ENCODE results near the gene TMTC4. TPM values are rescaled to one million over a fixed set of nuclear protein-coding genes. Genes with fewer than 3 reads are reported as not detected.
A peak's percentile ranks its signal among the peaks of the same experiment; 100 is the strongest.
"Not testable (repeated sequence)": the region's sequence is repeated elsewhere in the genome, so short reads cannot be mapped to it uniquely, and the experiment has no call there.

TMTC4 gene
- total RNA-seq = 31.6 and 40.5 TPM in 2 replicates

DNA sequence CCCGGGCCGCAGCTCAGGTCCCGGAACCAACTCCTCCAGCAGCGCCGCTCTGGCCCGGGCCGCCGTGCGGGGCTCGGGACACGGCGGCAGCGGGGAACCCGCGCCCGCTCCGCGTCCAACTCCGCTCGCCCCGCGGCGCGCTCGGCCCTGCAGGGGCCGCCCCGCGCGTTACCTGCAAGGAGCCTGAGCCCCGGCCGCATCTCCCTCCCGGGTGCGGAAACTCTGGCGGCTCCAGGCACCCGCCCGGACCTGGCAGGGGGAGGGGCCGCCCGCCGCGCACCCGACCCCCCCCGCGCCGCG, at the start of gene TMTC4:
TSS of gene TMTC4 (minus strand) at position 224 of the 300 bp plus-strand sequence. CDS start 4,433 bp downstream, outside the sequence.
- no peak for DNase-seq (ENCODE audit: low read depth in 2 of 2)

- no peak for DNase-seq (ENCODE audit: low read depth in 2 of 2)
Measured at GRCh38 chr13:100722517-100722916, 47.9 kb upstream of the TMTC4 start.

GRCh38 chr13:100721885-100722512, 47.4 kb upstream of the TMTC4 start:
- peak; percentile 50 to 62 for DNase-seq (ENCODE audit: low read depth in 2 of 2)

- DNase-seq (ENCODE audit: low read depth in 2 of 2) = no peak
Measured at GRCh38 chr13:100715604-100716003, 41.0 kb upstream of the TMTC4 start.

DNA sequence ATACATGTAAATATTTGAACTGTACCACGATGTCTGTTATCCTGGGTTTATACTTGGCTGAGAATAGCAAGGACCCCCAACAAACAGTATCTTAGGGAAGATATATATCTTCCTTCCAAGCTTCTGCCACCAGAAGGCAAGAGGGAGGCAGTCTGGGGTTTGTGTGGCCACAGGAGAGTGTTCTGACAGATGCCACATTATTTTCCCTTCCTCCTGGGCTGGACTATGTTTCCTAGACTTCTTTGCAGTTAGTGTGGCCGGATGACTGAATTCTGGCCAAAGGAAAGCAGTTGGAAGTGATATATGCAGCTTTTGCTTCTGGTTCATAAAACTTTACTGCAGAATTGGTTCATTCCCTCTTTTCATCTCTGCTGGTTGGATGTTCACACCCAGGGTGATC, 39.9 kb upstream of the TMTC4 start:
- DNase-seq (ENCODE audit: low read depth in 2 of 2) = no peak

DNA sequence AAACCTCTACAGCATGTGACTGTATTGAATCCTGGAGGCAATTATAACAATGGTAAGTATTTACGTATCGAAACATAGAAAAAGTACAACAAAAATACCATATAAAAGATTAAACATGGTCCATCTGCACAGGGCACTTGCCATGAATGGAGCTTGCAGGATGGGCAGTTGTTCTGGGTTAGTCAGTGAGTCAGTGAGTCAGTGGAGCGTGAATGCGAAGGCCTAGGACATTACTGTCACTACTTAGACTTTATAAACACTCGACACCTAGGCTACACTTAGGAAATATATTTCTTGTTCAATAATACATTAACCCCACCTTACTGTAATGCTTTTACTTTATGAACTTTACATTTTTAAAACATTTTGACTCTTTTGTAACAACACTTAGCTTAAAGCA, 35.6 kb upstream of the TMTC4 start:
- no peak for DNase-seq (ENCODE audit: low read depth in 2 of 2)

- DNase-seq (ENCODE audit: low read depth in 2 of 2) = no peak
Measured at GRCh38 chr13:100707818-100708740, 33.5 kb upstream of the TMTC4 start.

GRCh38 chr13:100698331-100698730, 23.7 kb upstream of the TMTC4 start:
- DNase-seq (ENCODE audit: low read depth in 2 of 2) = not testable (repeated sequence)

GRCh38 chr13:100695509-100695773, 20.8 kb upstream of the TMTC4 start:
- DNase-seq (ENCODE audit: low read depth in 2 of 2) = no peak

DNA sequence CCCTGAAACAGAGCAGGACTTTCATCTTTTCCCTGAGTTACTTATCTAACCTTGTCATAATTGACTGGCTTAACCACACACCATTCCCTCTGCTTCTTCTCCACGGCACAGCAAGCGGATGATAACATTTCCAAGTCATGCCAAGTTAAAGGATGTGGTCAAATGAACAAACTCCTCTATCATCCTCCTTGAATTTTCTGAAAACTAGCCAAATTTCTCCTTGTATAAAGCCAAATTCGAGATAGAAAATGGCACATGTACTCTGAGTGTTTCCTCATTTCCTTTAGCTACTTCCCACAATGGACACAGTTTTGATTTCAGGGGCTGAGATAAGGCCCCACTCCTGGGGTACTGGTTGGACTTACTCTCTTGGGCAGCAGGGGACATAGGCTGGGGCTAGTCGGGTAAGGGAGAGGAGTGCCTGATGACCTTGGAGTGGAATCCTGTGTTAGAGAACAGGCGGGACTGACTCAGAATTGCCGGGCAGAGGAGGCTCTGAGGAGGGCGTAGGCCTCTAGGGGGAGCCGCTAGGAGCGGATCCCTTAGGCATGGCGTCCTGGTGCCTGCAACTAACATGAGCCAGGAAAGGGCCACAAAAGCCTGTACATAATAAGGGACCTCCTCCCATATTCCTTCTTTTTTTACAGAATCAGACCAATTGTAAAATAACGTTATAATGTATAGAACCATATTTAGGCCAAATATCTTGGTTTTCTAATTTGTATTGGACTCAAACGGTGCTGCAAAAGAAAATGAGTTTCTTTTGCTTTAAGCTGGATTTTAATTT, 20.3 kb upstream of the TMTC4 start:
- peak; percentile 27 to 37 for DNase-seq (ENCODE audit: low read depth in 2 of 2)

- DNase-seq (ENCODE audit: low read depth in 2 of 2) = no peak
Measured at GRCh38 chr13:100689191-100689590, 14.6 kb upstream of the TMTC4 start.

GRCh38 chr13:100680131-100680530, 5.5 kb upstream of the TMTC4 start:
- DNase-seq (ENCODE audit: low read depth in 2 of 2) = no peak

- DNase-seq (ENCODE audit: low read depth in 2 of 2) = not testable (repeated sequence)
Measured at GRCh38 chr13:100677128-100677527, 2.5 kb upstream of the TMTC4 start.

DNA sequence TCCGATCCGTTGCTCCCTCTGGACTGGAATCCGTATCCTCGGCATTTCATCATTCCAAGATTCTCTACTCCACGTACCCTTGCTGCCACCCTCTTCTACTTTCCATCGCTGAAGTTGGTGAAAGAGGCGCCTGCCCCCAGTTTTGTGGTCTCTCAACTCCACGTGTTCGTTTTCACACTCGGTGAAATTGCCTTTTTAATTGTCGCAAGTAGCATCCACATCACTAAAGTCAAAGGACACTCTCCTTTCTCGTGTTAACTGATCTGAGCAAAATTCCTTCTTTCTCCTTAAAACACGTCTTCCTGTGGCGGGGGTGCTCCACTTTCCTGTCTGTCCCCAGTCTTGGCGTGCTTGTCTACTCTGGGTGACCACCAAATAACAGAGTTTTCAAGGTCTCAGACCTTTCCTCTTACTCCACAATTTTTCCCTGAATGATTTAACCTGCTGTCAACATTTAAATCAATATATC, 1.1 kb upstream of the TMTC4 start:
- DNase-seq (ENCODE audit: low read depth in 2 of 2) = peak in 1 of 2 donors; percentile 11

DNA sequence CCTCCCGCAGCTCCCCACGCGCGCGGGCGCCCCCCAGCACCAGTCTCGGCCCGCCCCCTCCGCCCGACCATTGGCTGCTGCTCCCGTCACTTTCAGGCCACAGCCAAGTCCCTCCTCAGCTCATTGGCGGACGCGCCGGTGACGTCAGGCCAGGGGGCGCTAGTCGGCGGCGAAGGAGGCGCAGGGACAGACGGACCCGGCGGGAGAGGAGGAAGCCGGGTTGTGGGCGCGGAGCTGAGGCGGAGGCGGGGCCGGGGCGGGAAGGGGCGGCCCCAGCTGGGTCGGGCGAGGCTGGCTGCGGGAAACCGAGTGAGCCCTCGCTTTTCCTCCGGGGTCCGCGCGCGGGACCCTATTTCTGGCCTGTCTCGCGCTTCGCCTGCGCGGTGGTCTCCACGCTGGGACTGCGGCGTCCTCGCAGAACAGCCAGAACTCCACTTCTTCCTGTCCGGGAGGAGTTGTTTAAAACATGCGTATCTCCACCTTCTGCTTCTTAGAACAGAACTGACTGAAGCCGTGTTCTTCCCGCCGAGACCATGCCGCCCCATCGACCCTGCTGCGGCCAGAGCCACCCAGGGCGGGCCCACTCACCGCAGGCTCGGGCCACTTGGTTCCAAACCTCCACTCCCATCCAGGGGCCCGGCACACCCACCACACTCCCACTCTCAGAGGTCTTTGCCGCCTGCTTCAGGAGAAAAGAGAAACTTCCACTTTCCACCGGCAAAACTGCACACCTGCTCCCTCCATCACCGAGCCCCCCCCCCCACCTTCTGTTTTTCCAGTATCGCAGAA, 471 bp upstream of the TMTC4 start:
- DNase-seq (ENCODE audit: low read depth in 2 of 2) = peak; percentile 98 to 99

GRCh38 chr13:100673713-100674571, 653 bp downstream of the TMTC4 start:
- peak; percentile 70 to 91 for DNase-seq (ENCODE audit: low read depth in 2 of 2)

- DNase-seq (ENCODE audit: low read depth in 2 of 2) = no peak
Measured at GRCh38 chr13:100673376-100673712, 1.3 kb downstream of the TMTC4 start.

GRCh38 chr13:100671389-100672182, 3.0 kb downstream of the TMTC4 start:
- DNase-seq (ENCODE audit: low read depth in 2 of 2) = no peak

GRCh38 chr13:100668408-100668807, 6.2 kb downstream of the TMTC4 start:
- peak in 1 of 2 donors; percentile 83 for DNase-seq (ENCODE audit: low read depth in 2 of 2)

- DNase-seq (ENCODE audit: low read depth in 2 of 2) = no peak
Measured at GRCh38 chr13:100667894-100668293, 6.7 kb downstream of the TMTC4 start.
